Pons (tissue), 1 donor: ENCODE data around the gene AGT.
A peak's percentile ranks its signal among the peaks of the same experiment; 100 is the strongest.
"Not testable (repeated sequence)": the region's sequence is repeated elsewhere in the genome, so short reads cannot be mapped to it uniquely, and the experiment has no call there.

Experiments used
- DNase-seq: peaks from one replicate; pipeline ENCODE4 v3.0.0-alpha.2; 2016; ENCODE audit warnings: low spot score

AGT gene

DNA sequence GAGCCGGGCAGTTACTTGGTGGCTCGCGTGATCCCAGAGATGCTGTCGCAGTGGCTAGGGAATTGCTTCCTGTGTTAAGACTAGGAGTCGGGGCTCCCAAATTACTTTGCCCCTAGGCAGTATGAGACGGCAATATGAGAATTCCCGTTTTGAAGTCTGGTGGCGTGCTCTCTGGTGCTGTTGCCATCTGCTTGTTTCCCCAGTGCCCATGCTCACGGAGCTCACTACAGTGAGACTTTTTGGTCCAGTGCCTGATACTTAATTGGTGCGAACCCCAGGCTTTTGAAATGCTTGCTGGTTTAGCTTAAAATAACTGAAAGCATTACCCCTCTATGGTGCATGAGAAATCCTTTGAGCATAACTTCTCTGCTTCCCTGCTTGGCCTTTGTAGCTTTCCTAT is 22.3 kb downstream of the AGT start:
- no peak for DNase-seq

GRCh38 chr1:230690101-230690500 is 23.8 kb downstream of the AGT start:
- no peak for DNase-seq

GRCh38 chr1:230686747-230687146 is 27.2 kb downstream of the AGT start:
- DNase-seq, result no peak

DNA sequence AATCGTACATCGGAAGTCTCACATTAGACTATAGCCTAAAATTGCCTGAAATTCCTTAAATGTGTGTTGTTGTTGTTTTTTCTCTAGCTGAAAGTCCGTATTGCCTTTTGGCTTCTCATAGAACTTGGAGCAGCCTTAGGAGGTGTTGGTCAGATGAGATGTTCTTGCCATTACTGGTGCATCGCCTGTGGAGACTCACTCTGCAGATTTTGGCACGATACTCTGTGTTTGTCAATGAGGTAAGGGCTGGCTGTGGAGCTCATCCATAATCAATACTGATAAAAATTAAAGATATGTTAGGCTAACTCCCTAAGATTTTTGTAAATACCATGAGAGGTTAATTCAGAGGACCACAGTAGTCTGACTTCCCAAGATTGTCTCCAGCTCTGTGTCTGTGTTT is 28.9 kb downstream of the AGT start:
- no peak for DNase-seq

DNA sequence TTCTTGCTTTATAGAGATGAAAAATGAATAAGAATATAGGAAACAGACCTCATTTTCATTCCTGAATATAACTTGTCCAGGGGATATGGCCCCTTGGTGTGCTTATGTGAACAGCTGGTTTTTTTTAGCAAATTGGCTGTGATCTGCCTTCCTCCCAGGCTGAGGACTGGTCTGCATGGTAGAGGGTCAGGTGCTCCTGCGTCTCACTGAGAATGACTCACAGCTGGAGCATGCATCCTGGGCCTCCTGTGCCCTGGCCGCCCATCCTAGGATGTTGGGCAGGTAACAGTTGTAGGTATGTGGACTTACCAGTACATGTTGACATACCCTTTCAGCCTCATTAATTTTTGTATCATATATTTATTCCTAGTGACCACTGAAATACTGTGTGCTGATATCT is 29.8 kb downstream of the AGT start:
- DNase-seq, result no peak

GRCh38 chr1:230682882-230683610 is 30.9 kb downstream of the AGT start:
- DNase-seq, result no peak

- peak; percentile 76 for DNase-seq
Measured at GRCh38 chr1:230682274-230682673, 31.6 kb downstream of the AGT start.

DNA sequence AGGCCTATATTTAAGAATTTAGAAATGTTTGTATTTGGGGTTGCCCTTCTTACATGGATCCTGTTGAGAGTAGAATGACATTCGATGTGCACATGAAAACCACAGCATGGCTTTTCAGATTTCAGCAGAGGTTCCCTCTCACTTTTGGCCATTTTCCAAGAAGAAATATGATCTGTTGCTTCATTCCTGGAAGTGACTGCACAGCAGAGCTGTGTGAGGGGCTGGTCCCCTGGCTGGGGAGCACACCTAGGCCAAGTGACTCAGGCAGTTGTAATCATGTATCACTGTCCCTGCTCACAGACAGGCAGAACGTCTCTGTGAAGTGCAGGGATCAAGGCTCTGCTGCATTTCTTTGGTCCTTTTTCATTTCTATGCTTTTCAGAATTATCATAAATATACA is 32.3 kb downstream of the AGT start:
- DNase-seq, result no peak

DNA sequence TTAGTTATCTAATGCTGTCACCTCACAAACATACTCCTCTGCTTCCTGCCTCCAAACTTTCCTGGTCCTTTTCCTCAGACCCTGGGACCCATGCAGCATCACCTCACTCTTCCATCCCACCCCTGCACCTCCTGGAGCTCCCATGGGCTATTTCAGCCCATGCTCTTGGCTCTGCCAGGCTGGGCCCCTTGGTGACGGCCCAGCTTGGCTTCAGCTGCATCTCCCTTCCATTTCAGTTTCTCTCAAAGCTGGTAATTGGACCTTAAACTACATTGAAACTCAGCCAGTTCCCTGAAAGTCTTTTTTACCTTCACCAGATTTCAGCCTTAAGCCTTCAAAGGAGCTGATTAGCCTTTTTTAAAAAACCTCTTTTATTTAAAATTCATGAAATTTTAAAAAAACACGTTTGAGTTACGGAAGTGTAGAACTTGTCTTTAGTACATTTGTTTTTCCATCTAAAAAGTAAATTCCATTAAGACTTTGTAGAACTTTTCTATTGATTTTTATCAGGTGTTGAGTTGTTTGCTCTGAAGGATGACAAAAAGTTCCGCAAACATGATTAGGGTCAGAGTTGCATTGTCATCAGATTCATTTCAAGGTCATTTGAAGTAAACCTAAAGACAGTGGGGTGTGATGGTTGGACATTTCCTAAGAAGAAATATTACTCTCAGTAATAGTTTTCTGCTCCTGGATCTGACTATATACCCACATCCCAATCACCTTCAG is 33.5 kb downstream of the AGT start:
- DNase-seq, result no peak

DNA sequence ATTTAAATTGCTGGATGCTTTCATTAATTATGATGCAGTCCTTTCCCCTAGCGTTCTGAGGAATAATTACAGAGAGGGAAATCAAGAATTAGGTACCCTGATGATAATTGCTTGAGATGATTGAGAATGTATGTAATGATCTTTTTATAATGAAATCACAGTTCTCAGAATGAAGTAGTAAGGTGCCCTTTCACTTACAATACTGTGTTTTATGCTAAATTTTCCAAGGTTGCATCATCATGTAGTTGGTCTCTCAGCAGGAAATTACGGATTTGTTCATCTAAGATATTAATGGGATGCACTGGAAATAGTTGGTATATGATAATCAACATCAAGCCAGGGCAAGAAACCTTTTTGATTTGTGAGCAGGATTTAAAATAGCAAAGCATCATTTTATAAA is 34.1 kb downstream of the AGT start:
- no peak for DNase-seq

GRCh38 chr1:230679192-230679591 is 34.7 kb downstream of the AGT start:
- DNase-seq, result no peak

DNA sequence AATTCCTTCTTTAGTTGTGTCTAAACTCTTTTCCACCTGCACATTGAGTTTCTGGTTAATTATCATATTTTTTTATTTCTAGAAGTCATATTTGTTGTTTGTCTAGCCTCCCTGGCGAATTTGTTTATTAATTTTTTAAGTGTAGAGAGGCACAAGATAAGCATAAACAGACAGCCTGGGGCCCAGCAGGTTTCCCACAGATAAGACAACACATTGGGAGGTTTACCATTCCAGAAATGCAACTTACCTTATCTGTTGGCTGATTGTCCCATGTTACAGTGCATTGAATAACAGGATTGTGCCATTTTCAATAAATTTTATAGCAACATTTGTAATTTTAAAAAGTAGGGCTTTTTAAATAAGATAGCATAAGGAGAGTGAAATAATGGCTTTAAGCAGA is 36.7 kb downstream of the AGT start:
- no peak for DNase-seq

GRCh38 chr1:230674581-230674980 is 39.3 kb downstream of the AGT start:
- no peak for DNase-seq

- no peak for DNase-seq
Measured at GRCh38 chr1:230669543-230669942, 44.4 kb downstream of the AGT start.

DNA sequence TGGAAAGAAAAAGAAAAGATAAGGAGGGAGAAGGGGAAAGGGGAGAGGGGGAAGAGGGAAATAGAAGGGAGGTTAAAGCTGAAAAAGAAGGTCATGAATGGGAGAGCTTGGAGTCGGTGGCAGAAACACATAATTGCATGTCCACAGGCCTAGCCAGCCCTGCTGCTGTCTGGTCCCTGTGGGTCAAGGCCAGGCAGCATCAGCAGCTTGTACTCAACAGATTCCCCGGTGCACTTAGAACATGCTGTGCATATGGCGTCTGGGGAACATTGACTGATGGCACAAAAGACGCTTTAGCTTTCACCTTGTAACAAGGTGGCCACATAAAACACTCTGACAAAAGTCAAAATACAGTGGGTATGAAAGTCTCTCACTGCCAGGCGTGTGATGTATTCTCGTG is 45.7 kb downstream of the AGT start:
- DNase-seq, result no peak

- DNase-seq, result no peak
Measured at GRCh38 chr1:230661976-230662375, 51.9 kb downstream of the AGT start.

- DNase-seq, result no peak
Measured at GRCh38 chr1:230658691-230659090, 55.2 kb downstream of the AGT start.

DNA sequence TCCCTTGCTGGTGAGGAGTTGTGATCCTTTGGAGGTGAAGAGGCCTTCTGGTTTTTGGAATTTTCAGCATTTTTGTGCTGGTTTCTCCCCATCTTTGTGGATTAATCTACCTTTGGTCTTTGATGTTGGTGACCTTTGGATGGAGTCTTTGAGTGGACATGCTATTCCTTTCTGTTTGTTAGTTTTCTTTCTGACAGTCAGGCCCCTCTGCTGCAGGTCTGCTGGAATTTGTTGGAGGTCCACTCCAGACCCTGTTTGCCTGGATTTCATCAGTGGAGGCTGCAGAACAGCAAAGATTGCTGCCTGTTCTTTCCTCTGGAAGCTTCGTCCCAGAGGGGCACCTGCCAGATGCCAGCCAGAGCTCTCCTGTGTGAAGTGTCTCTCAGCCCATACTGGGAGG is 55.8 kb downstream of the AGT start:
- DNase-seq, result not testable (repeated sequence)

GRCh38 chr1:230656719-230657118 is 57.2 kb downstream of the AGT start:
- not testable (repeated sequence) for DNase-seq
